GM12864 (cell line): Measurements from ENCODE around the gene EDC4.

Source experiments
- DNase-seq: peaks from one replicate; pipeline ENCODE4 v3.0.0-alpha.2; 2011; ENCODE audit warnings: low read depth
- H3K4me3 ChIP-seq: 2 replicates; pipeline ENCODE4 v1.5.1; 2011; ENCODE audit warnings: mild to moderate bottlenecking, low read depth, low read length, control low read depth
- CTCF ChIP-seq: IDR thresholded peaks from 2 replicates; pipeline ENCODE4 v1.5.1; 2011; ENCODE audit warnings: low read depth, mild to moderate bottlenecking, moderate library complexity, low read length, control low read depth, inconsistent platforms; ENCODE audit errors: missing control alignments

Gene EDC4

GRCh38 chr16:67879462-67879861, 6.6 kb downstream of the EDC4 start:
- no peak for TF ChIP-seq CTCF
- no peak for DNase-seq
- no peak overlapping the region for H3K4me3 ChIP-seq

DNA sequence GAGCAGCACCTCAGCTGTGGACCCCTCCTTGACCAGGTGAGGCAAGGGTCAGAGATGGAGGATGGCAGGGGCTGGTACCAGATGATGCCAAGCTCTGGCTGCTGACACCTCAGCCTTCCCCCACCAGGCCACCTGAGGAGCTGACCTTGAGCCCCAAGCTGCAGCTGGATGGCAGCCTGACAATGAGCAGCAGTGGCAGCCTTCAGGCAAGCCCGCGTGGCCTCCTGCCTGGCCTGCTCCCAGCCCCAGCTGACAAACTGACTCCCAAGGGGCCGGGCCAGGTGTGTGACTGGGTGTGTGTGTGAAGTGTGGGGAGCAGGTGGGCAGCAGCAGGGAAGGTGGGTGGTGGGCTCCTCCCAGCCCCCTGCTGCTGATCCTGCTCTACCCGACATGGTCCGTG, 7.1 kb downstream of the EDC4 start:
- no peak for TF ChIP-seq CTCF
- H3K4me3 ChIP-seq, result no peak overlapping the region
- no peak for DNase-seq

- no peak for DNase-seq
These were observed 7.7 kb downstream of the EDC4 start for GRCh38 chr16:67880584-67880983.

DNA sequence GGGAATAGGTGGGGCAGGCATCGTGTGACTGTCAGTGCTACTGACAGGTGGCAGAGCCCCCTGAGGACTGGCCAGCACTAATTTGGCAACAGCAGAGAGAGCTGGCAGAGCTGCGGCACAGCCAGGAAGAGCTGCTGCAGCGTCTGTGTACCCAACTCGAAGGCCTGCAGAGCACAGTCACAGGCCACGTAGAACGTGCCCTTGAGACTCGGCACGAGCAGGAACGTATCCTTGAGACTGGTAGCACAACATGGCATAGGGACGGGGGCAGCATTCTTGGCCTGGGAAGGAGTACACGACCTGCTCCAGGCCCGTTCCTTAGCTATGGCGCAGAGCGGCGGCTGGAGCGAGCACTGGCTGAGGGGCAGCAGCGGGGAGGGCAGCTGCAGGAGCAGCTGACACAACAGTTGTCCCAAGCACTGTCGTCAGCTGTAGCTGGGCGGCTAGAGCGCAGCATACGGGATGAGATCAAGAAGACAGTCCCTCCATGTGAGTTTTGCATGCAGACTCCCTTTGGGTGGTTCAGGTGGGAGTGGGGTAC, 8.8 kb downstream of the EDC4 start:
- TF ChIP-seq CTCF, result no peak
- no peak for DNase-seq
- no peak overlapping the region for H3K4me3 ChIP-seq

More at GRCh38 chr16:67880584-67880983, 7.7 kb downstream of the EDC4 start:
- H3K4me3 ChIP-seq, result no peak overlapping the region
- TF ChIP-seq CTCF, result no peak

DNA sequence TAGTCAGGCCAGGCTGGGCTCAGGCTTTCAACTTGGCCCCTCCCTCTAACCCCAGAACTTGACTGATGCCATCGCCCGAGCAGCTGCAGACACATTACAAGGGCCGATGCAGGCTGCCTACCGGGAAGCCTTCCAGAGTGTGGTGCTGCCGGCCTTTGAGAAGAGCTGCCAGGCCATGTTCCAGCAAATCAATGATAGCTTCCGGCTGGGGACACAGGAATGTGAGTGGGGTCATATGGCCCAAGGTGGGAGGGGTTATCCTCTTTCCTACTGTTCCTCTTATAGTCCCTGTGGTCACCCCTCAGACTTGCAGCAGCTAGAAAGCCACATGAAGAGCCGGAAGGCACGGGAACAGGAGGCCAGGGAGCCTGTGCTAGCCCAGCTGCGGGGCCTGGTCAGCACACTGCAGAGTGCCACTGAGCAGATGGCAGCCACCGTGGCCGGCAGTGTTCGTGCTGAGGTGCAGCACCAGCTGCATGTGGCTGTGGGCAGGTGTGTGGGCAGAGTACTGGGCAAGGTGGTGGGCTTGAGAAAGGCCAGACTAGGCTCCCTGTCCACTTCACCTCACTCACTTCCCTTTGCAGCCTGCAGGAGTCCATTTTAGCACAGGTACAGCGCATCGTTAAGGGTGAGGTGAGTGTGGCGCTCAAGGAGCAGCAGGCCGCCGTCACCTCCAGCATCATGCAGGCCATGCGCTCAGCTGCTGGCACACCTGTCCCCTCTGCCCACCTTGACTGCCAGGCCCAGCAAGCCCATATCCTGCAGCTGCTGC, 9.7 kb downstream of the EDC4 start:
- no peak overlapping the region for H3K4me3 ChIP-seq
- DNase-seq, result no peak
- TF ChIP-seq CTCF, result no peak

DNA sequence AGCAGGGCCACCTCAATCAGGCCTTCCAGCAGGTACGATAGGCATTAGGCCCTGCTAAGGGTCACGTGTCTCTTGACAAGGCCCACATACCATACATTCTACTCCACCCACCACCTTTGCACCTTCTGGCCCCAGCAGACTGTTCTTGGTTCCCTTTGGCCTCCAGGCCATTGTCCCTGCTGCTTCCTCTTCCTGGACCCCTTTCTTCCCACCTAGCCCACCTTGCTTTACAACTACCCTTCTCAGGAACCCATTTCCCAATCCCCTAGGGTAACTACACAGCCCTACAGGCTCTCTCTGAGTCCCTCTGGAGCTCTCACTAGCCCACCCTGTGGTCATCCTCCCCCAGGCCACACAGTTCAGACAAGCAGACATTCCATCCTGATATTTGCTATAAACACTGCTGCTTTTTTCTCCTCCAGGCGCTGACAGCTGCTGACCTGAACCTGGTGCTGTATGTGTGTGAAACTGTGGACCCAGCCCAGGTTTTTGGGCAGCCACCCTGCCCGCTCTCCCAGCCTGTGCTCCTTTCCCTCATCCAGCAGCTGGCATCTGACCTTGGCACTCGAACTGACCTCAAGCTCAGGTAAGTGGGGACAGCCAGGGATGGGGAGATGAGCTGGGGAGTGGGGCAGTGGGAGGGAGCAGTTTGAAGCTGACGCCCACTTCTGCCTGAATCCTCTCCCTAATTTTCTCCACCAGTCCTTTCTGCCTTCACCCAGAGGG, 10.5 kb downstream of the EDC4 start:
- TF ChIP-seq CTCF, result no peak
- H3K4me3 ChIP-seq, result no peak overlapping the region
- no peak for DNase-seq
